H1 (cell line): Measurements from ENCODE around the gene PTPA. TPM values are rescaled to one million over a fixed set of nuclear protein-coding genes. Genes with fewer than 3 reads are reported as not detected.

Experiments
- CTCF ChIA-PET: fragments of 300-600 bp; sonication (Branson Sonifier 250); formaldehyde crosslinking; loops from one replicate; lab custom pipeline; 2021; ENCODE audit not compliant: partially characterized antibody; lab: Charles Lee
- POLR2A ChIA-PET: fragments of 300-600 bp; sonication (Branson Sonifier 250); formaldehyde crosslinking; loops from one replicate; lab custom pipeline; 2021; ENCODE audit warnings: inconsistent platforms; ENCODE audit not compliant: partially characterized antibody; lab: Charles Lee
- DNase-seq, 2 experiments: peaks; one replicate each; pipeline versions ENCODE4 v3.0.0 to v3.0.0-alpha.2; 2010 to 2022; ENCODE audit warnings: low spot score in 2 of 2, low read depth in 1 of 2, mixed read lengths in 1 of 2
- FAIRE-seq: peaks from 2 replicates; lab custom pipeline; 2011; peaks lifted over from hg19 to GRCh38; lab: Jason Lieb, UNC
- H2AFZ ChIP-seq: 2 replicates; pipeline ENCODE4 v1.8.1; 2012; ENCODE audit warnings: low read length, inconsistent platforms
- H2AK5ac ChIP-seq: 2 replicates; pipeline ENCODE4 v1.6.1; 2013; ENCODE audit warnings: low read depth, low read length
- H2BK120ac ChIP-seq: replicated peaks from 2 replicates; pipeline ENCODE3; 2013; ENCODE audit warnings: low read depth, low read length, inconsistent platforms
- H2BK12ac ChIP-seq: 2 replicates; pipeline ENCODE4 v1.6.1; 2013; ENCODE audit warnings: low read depth, low read length
- H2BK15ac ChIP-seq: 2 replicates; pipeline ENCODE4 v1.6.1; 2013; ENCODE audit warnings: low read length
- H2BK20ac ChIP-seq: 2 replicates; pipeline ENCODE4 v1.6.1; 2013; ENCODE audit warnings: low read length
- H2BK5ac ChIP-seq: 2 replicates; pipeline ENCODE4 v1.6.1; 2013; ENCODE audit warnings: low read depth, low read length
- H3K14ac ChIP-seq: 2 replicates; pipeline ENCODE4 v1.6.1; 2013; ENCODE audit warnings: inconsistent platforms; ENCODE audit not compliant: insufficient read length
- H3K18ac ChIP-seq: 2 replicates; pipeline ENCODE4 v1.6.1; 2013; ENCODE audit warnings: low read length; ENCODE audit errors: extremely low read depth
- H3K23ac ChIP-seq: 2 replicates; pipeline ENCODE4 v1.6.1; 2013; ENCODE audit warnings: inconsistent platforms; ENCODE audit not compliant: insufficient read length
- H3K23me2 ChIP-seq: 2 replicates; pipeline ENCODE4 v1.6.1; 2013; ENCODE audit warnings: low read depth, low read length
- H3K27ac ChIP-seq: 2 replicates; pipeline ENCODE4 v1.6.1; 2011; ENCODE audit warnings: low read depth, low read length, inconsistent platforms
- H3K27me3 ChIP-seq, 4 experiments: replicated peaks in 1 of 4; 1 replicate in 1 of 4; 2 replicates in 3 of 4; pipeline versions ENCODE4 v1.6.1 to v1.8.1; 2011 to 2013; ENCODE audit warnings: low read length in 3 of 4, mild to moderate bottlenecking in 3 of 4, inconsistent platforms in 2 of 4, mixed read lengths in 2 of 4, moderate library complexity in 1 of 4; ENCODE audit not compliant: control insufficient read depth in 3 of 4, insufficient read depth in 3 of 4; ENCODE audit errors: extremely low read depth in 1 of 4
- H3K36me3 ChIP-seq, 4 experiments: 2 replicates each; pipeline versions ENCODE4 v1.6.1 to v1.8.1; 2011 to 2013; ENCODE audit warnings: mild to moderate bottlenecking in 4 of 4, low read length in 3 of 4, moderate library complexity in 2 of 4, control low read depth in 1 of 4, inconsistent platforms in 1 of 4; ENCODE audit not compliant: insufficient read depth in 4 of 4, control insufficient read depth in 2 of 4
- H3K4ac ChIP-seq: replicated peaks from 2 replicates; pipeline ENCODE3; 2013; ENCODE audit warnings: low read length, low read depth, mixed read lengths, inconsistent platforms; ENCODE audit not compliant: insufficient read length
- H3K4me1 ChIP-seq, 4 experiments: replicated peaks in 1 of 4; 1 replicate in 1 of 4; 2 replicates in 3 of 4; pipeline versions ENCODE4 v1.6.1 to v1.8.1; 2011 to 2013; ENCODE audit warnings: low read length in 3 of 4, inconsistent platforms in 2 of 4, mixed read lengths in 1 of 4; ENCODE audit not compliant: insufficient read depth in 4 of 4, control insufficient read depth in 3 of 4
- H3K4me2 ChIP-seq, 2 experiments: 2 replicates each; pipeline versions ENCODE4 v1.6.1 to v1.8.1; 2011 to 2013; ENCODE audit warnings: low read depth in 2 of 2, low read length in 2 of 2, control low read depth in 1 of 2, inconsistent platforms in 1 of 2, mild to moderate bottlenecking in 1 of 2; ENCODE audit not compliant: insufficient read depth in 1 of 2
- H3K4me3 ChIP-seq, 4 experiments: fragments of 200-600, 300-600 bp in 1 of 4; sonication (generic), shearing (Covaris generic), sonication (Bioruptor Twin) in 1 of 4; 2 replicates each; pipeline versions ENCODE4 v1.5.1 to v1.8.1; 2011 to 2016; ENCODE audit warnings: low read length in 4 of 4, low read depth in 3 of 4, control low read depth in 2 of 4, inconsistent platforms in 2 of 4, mild to moderate bottlenecking in 2 of 4, mixed read lengths in 1 of 4, moderate library complexity in 1 of 4; ENCODE audit not compliant: insufficient read depth in 2 of 4; ENCODE audit errors: extremely low read depth in 1 of 4
- H3K56ac ChIP-seq: replicated peaks from 2 replicates; pipeline ENCODE3; 2013; ENCODE audit warnings: low read depth, mild to moderate bottlenecking, mixed read lengths, low read length, inconsistent platforms; ENCODE audit not compliant: insufficient read length
- H3K79me1 ChIP-seq: 2 replicates; pipeline ENCODE4 v1.6.1; 2013; ENCODE audit warnings: low read depth, low read length, control low read depth
- H3K79me2 ChIP-seq, 2 experiments: 2 replicates each; pipeline versions ENCODE4 v1.6.1 to v1.8.1; 2012 to 2013; ENCODE audit warnings: low read length in 2 of 2, mild to moderate bottlenecking in 2 of 2, inconsistent platforms in 1 of 2; ENCODE audit not compliant: insufficient read depth in 2 of 2, control insufficient read depth in 1 of 2
- H3K9ac ChIP-seq, 4 experiments: replicated peaks in 1 of 4; 1 replicate in 1 of 4; 2 replicates in 3 of 4; pipeline versions ENCODE4 v1.6.1 to v1.8.1; 2011 to 2013; ENCODE audit warnings: low read depth in 3 of 4, low read length in 3 of 4, control low read depth in 2 of 4, mild to moderate bottlenecking in 2 of 4, moderate library complexity in 2 of 4, inconsistent platforms in 1 of 4; ENCODE audit errors: extremely low read depth in 1 of 4
- H3K9me3 ChIP-seq, 2 experiments: 2 replicates each; pipeline versions ENCODE4 v1.6.1 to v1.8.1; 2012 to 2013; ENCODE audit warnings: mild to moderate bottlenecking in 2 of 2, moderate library complexity in 2 of 2, control low read depth in 1 of 2, inconsistent platforms in 1 of 2, low read depth in 1 of 2, low read length in 1 of 2, mixed read lengths in 1 of 2; ENCODE audit not compliant: insufficient read depth in 2 of 2
- H4K20me1 ChIP-seq, 2 experiments: replicated peaks in 1 of 2; 2 replicates each; pipeline versions ENCODE3 to v1.8.1; 2011 to 2013; ENCODE audit warnings: inconsistent platforms in 2 of 2, low read length in 2 of 2, mild to moderate bottlenecking in 1 of 2; ENCODE audit not compliant: insufficient read depth in 2 of 2, control insufficient read depth in 1 of 2
- H4K5ac ChIP-seq: 2 replicates; pipeline ENCODE4 v1.6.1; 2013; ENCODE audit warnings: low read length, low read depth, mixed read lengths, inconsistent platforms; ENCODE audit not compliant: insufficient read length
- H4K8ac ChIP-seq: 2 replicates; pipeline ENCODE4 v1.8.0; 2013; ENCODE audit warnings: mild to moderate bottlenecking, moderate library complexity, low read length, inconsistent platforms; ENCODE audit not compliant: insufficient read depth; ENCODE audit errors: extremely low read depth
- H4K91ac ChIP-seq: replicated peaks from 2 replicates; pipeline ENCODE3; 2013; ENCODE audit warnings: low read length, mixed read lengths, inconsistent platforms; ENCODE audit not compliant: insufficient read length
- BRCA1 ChIP-seq: IDR thresholded peaks from 2 replicates; pipeline ENCODE4 v1.6.1; 2012; ENCODE audit warnings: low read depth, low read length, improper control_type of control experiment
- CBX5 ChIP-seq: fragments of 300-800, 300-1000 bp; sonication (generic); IDR thresholded peaks from 2 replicates; pipeline ENCODE4 v1.7.1; 2016; ENCODE audit warnings: antibody characterized with exemption, low read length, low read depth
- SRF ChIP-seq: IDR thresholded peaks from 2 replicates; pipeline ENCODE4 v1.6.1; 2011; ENCODE audit warnings: mild to moderate bottlenecking, low read depth, low read length, moderate library complexity
- WGBS, 2 experiments: shearing (Covaris generic) in 1 of 2; methylation state at CpG; one replicate each; pipeline versions ENCODE4 v1.1.6 to v1.1.7; 2013 to 2015; ENCODE audit warnings: low lambda C conversion rate in 2 of 2, mixed read lengths in 2 of 2, inconsistent platforms in 1 of 2, low coverage in 1 of 2, missing lambda C conversion rate in 1 of 2; ENCODE audit not compliant: insufficient replicate concordance in 2 of 2, insufficient coverage in 1 of 2, insufficient read length in 1 of 2; ENCODE audit errors: extremely low coverage in 1 of 2, missing lambda C conversion rate in 1 of 2; 5-methylcytosine and 5-hydroxymethylcytosine counted together
- polyA plus RNA-seq, 7 experiments: library from polyadenylated mRNA; depleted of rRNA in 3 of 7; stranded (reverse) in 5 of 7; unstranded in 2 of 7; fragments of >200 nt in 5 of 7; fragments of 200-250 nt in 2 of 7; gene quantifications; 1 replicate in 5 of 7; 2 replicates in 1 of 7; 4 replicates in 1 of 7; pipeline versions ENCODE4 v1.2.1 to v1.2.3, GENCODE V29; 2011 to 2013; ENCODE audit warnings: missing spikeins in 2 of 7, mixed read lengths in 2 of 7
- total RNA-seq: library from RNA; stranded (reverse); fragmentation: NEBNext Ultra II Directional; extraction: Animal tissue kit (Norgen Biotek cat#: 25700); gene quantifications from 2 replicates; pipeline ENCODE4 v1.2.1, GENCODE V29; 2021

PTPA gene
- total and polyA plus RNA-seq, 2 of the 8 experiments (the other 6 are each of a cell fraction or from before 2014, with no cell fraction given): 114 to 145 TPM

GRCh38 chr9:129074106-129074505 is 37.1 kb upstream of the PTPA start:
- H2BK12ac ChIP-seq: no peak overlapping the region
- no peak overlapping the region for H3K27ac ChIP-seq
- FAIRE-seq: no peak
- no peak overlapping the region for H3K18ac ChIP-seq
- H2BK20ac ChIP-seq: no peak overlapping the region
- H3K9ac ChIP-seq: no peak overlapping the region
- POLR2A ChIA-PET: interaction anchor here (1.0 to 2.2 kb wide), 3 partner anchors 9 to 38 kb away, joined by 3 to 6 read pairs (median 4); partner anchors contain the start of gene MIGA2
- H4K8ac ChIP-seq: no peak overlapping the region
- peaks cover 0 to 3% of the 10 kb centered on the region in 2 experiments for H4K20me1 ChIP-seq
- no peak overlapping the region for H3K23ac ChIP-seq
- no peaks in the 10 kb centered on the region for H3K9me3 ChIP-seq
- no peaks in the 10 kb centered on the region for H3K79me1 ChIP-seq
- H3K4me3 ChIP-seq: no peak overlapping the region
- TF ChIP-seq BRCA1: no peak
- no peak for TF ChIP-seq CBX5
- no peak for TF ChIP-seq SRF
- no peaks in the 10 kb centered on the region for H3K27me3 ChIP-seq
- H3K4ac ChIP-seq: no peak overlapping the region
- H3K14ac ChIP-seq: no peak overlapping the region
- no peak overlapping the region for H2BK15ac ChIP-seq
- no peak overlapping the region for H3K4me2 ChIP-seq
- H3K4me1 ChIP-seq: peaks cover 6 to 19% (median 17%) of the 10 kb centered on the region in 4 experiments
- H4K91ac ChIP-seq: no peak overlapping the region
- no peak overlapping the region for H2AK5ac ChIP-seq
- H4K5ac ChIP-seq: no peak overlapping the region
- no peak for DNase-seq
- H3K56ac ChIP-seq: no peak overlapping the region
- H3K79me2 ChIP-seq: peaks cover 0 to 2% of the 10 kb centered on the region in 2 experiments; a peak in 1 of 4 replicates
- no peaks in the 10 kb centered on the region for H3K36me3 ChIP-seq
- WGBS, 2 experiments: 96% methylated on average over 3 of the region's 3 CpGs; no CpG with 5 or more reads in 1 of the 2 experiments
- CTCF ChIA-PET: interaction anchor here (0.7 to 2.1 kb wide), 7 partner anchors 9 to 68 kb away, joined by 3 to 8 read pairs (median 3); no protein-coding TSS in a partner anchor
- no peak overlapping the region for H2BK120ac ChIP-seq
- no peak overlapping the region for H2BK5ac ChIP-seq
- no peaks in the 10 kb centered on the region for H3K23me2 ChIP-seq
- no peak overlapping the region for H2AFZ ChIP-seq
